ENCODE results near the gene ROR2.

DNA sequence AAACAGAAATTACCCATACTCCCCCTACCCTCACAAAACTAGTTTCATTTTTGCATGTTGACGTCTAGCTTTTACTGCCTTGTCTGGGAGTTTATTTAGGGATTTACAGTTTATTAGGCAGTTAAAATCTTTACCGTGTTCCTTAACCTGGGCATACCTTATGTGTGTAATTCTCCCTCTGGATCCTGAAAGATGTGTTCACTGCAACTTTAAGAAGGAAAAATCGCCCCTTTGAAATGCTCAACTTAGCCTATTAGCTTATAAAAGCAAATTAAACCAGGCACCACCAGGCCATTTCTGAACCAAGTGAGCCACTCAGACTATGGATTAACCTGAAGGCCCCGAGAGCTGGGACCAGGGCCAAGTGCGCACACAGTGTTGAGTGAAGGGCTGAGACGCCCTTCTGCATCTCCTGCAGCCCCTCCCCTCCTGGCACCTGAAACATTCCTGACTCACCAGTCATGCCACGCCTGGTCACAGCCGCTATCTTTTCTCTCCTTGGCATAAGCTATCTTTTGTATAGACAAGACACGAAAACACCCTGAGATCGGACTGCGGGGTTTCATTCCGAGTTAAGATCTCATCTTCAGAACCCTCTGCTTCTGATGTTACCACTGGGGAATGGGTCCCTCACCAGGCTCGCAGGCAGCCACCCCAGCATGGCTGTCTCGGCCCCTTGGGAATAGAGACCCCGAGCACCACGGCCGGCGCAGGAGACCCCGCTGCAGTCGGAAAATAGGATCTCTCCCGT is 111.9 kb downstream of the ROR2 start:
- TF ChIP-seq EZH2 (IDR thresholded peaks at IDR 0.05; ENCODE audit: insufficient read depth, poor library complexity, severe bottlenecking) (no peak), EZH2phosphoT487 (IDR thresholded peaks at IDR 0.05; ENCODE audit: insufficient read depth, low read depth) (no peak)

Data from GM23248 (cell line).